Breast epithelium (tissue), 3 donors: ENCODE data around the gene TIA1.

Source experiments
- POLR2A ChIP-seq: fragments of 450-650 bp; IDR thresholded peaks from one replicate; pipeline ENCODE4 v1.6.1; 2016; ENCODE audit warnings: antibody characterized with exemption, mild to moderate bottlenecking, moderate library complexity
- POLR2AphosphoS5 ChIP-seq, 3 donors: sonication (generic); formaldehyde crosslinking; IDR thresholded peaks; one replicate each; pipeline ENCODE4 v1.6.1; 2017; ENCODE audit warnings: antibody characterized with exemption in 3 of 3
- TF ChIP-seq, protein P1 (sequence below), 3 donors: fragments of 450-650 bp; IDR thresholded peaks; one replicate each; pipeline ENCODE4 v1.5.1; 2016 to 2017; ENCODE audit warnings: antibody characterized with exemption in 3 of 3, mild to moderate bottlenecking in 3 of 3, moderate library complexity in 3 of 3

DNA sequence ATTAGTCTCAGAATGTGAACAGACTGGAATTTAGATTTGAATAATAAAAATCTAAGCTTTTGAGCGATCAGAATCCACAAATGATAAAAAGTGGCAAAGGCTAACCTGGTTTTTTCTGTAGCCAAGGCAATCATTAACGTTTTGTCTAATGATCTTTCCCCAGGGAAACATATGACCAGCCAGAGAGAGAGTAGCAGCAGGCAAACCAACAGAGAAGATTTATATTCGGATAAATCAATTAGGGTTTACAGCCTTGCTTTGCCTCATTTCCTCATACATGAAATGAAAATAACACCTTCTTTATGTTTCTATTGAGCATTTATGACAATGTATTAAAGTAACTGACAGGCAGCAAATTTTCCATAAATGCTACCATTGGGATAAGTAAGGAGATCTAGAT lies 14.5 kb downstream of the TIA1 start:
- TF ChIP-seq, protein P1, sequence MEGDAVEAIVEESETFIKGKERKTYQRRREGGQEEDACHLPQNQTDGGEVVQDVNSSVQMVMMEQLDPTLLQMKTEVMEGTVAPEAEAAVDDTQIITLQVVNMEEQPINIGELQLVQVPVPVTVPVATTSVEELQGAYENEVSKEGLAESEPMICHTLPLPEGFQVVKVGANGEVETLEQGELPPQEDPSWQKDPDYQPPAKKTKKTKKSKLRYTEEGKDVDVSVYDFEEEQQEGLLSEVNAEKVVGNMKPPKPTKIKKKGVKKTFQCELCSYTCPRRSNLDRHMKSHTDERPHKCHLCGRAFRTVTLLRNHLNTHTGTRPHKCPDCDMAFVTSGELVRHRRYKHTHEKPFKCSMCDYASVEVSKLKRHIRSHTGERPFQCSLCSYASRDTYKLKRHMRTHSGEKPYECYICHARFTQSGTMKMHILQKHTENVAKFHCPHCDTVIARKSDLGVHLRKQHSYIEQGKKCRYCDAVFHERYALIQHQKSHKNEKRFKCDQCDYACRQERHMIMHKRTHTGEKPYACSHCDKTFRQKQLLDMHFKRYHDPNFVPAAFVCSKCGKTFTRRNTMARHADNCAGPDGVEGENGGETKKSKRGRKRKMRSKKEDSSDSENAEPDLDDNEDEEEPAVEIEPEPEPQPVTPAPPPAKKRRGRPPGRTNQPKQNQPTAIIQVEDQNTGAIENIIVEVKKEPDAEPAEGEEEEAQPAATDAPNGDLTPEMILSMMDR (IDR thresholded peaks at IDR 0.05) = no peak
- TF ChIP-seq POLR2AphosphoS5 (IDR thresholded peaks at IDR 0.05) (no peak), POLR2A (no peak)
